RWPE1 (cell line): ENCODE results near the gene COL20A1.
"Not testable (repeated sequence)": the region's sequence is repeated elsewhere in the genome, so short reads cannot be mapped to it uniquely, and the experiment has no call there.

ENCODE experiments used
- CTCF ChIA-PET: fragments of 350-600 bp; sonication (Branson Sonifier 250); formaldehyde crosslinking; extraction: SDS; loops from one replicate; lab custom pipeline; 2021; lab: Yijun Ruan, JAX
- POLR2A ChIA-PET: fragments of 400-600 bp; formaldehyde crosslinking; extraction: SDS; loops from one replicate; lab custom pipeline; 2020; ENCODE audit warnings: antibody characterized with exemption; ENCODE audit not compliant: low non-redundant PET; lab: Yijun Ruan, JAX
- DNase-seq: peaks from one replicate; pipeline ENCODE4 v3.0.0; 2012; ENCODE audit warnings: low spot score
- H3K27ac ChIP-seq: fragments of 450-650 bp; 2 replicates; pipeline ENCODE4 v1.5.1; 2017
- CTCF ChIP-seq: fragments of 450-650 bp; conservative IDR thresholded peaks from 2 replicates; pipeline ENCODE4 v1.5.1; 2017; ENCODE audit warnings: low read depth, mild to moderate bottlenecking

The COL20A1 gene

GRCh38 chr20:63377256-63377941 is 84.4 kb downstream of the COL20A1 start:
- CTCF ChIA-PET: interaction anchor here (0.6 to 8.1 kb wide), 10 partner anchors 32 to 594 kb away, joined by 3 to 178 read pairs (median 4); partner anchors contain the start of gene BIRC7
- no peak for TF ChIP-seq CTCF
- POLR2A ChIA-PET: no interaction called here
- no peak overlapping the region for H3K27ac ChIP-seq
- no peak for DNase-seq

- no peak for DNase-seq
- ChIA-PET CTCF (interaction anchor here (0.7 to 8.1 kb wide), 9 partner anchors 33 to 408 kb away, joined by 3 to 178 read pairs (median 4); partner anchors contain the start of gene BIRC7), POLR2A (no interaction called here)
- no peak overlapping the region for H3K27ac ChIP-seq
- no peak for TF ChIP-seq CTCF
Observed at GRCh38 chr20:63377951-63378381, 85.0 kb downstream of the COL20A1 start.

GRCh38 chr20:63378626-63379025 is 85.6 kb downstream of the COL20A1 start:
- no peak overlapping the region for H3K27ac ChIP-seq
- DNase-seq: no peak
- ChIA-PET POLR2A (no interaction called here), CTCF (interaction anchor here (0.7 to 8.1 kb wide), 5 partner anchors 11 to 155 kb away, joined by 3 to 178 read pairs (median 4); no protein-coding TSS in a partner anchor)
- no peak for TF ChIP-seq CTCF

GRCh38 chr20:63379296-63379695 is 86.3 kb downstream of the COL20A1 start:
- TF ChIP-seq CTCF: no peak
- no peak overlapping the region for H3K27ac ChIP-seq
- ChIA-PET POLR2A (no interaction called here), CTCF (interaction anchor here (0.7 to 8.1 kb wide), 3 partner anchors 11 to 154 kb away, joined by 4 to 178 read pairs (median 4); no protein-coding TSS in a partner anchor)
- no peak for DNase-seq

- POLR2A ChIA-PET, DNase-seq, H3K27ac ChIP-seq: not testable (repeated sequence)
- CTCF ChIA-PET: interaction anchor here (1.2 to 8.1 kb wide), 2 partner anchors 21 to 71 kb away, joined by 3 to 178 read pairs; no protein-coding TSS in a partner anchor
Observed at GRCh38 chr20:63379872-63380271, 86.9 kb downstream of the COL20A1 start.

- DNase-seq: no peak
- no peak for TF ChIP-seq CTCF
- CTCF ChIA-PET: interaction anchor here (0.7 to 8.1 kb wide), 9 partner anchors 16 to 89 kb away, joined by 3 to 178 read pairs (median 7); partner anchors contain the start of gene CHRNA4
- POLR2A ChIA-PET: no interaction called here
- no peak overlapping the region for H3K27ac ChIP-seq
Observed at GRCh38 chr20:63380346-63380870, 87.4 kb downstream of the COL20A1 start.
